OCI-LY7 (cell line): ENCODE measurements around the gene MIOS. TPM values are rescaled to one million over a fixed set of nuclear protein-coding genes. Genes with fewer than 3 reads are reported as not detected.

Source experiments
- BruUV-seq: library from RNA; stranded (reverse); fragments of 400-500 nt; replicated peaks from 2 replicates; lab custom pipeline; 2021; lab: Mats Ljungman, UMichigan
- CTCF ChIA-PET: fragments of 300-600 bp; sonication (Branson Sonifier 250); formaldehyde crosslinking; loops from one replicate; lab custom pipeline; 2022; ENCODE audit warnings: antibody characterized with exemption; ENCODE audit not compliant: unreplicated experiment; lab: Charles Lee
- POLR2A ChIA-PET: fragments of 300-600 bp; sonication (Branson Sonifier 250); formaldehyde crosslinking; loops from one replicate; lab custom pipeline; 2022; ENCODE audit warnings: antibody characterized with exemption; lab: Charles Lee
- DNase-seq: peaks from one replicate; pipeline ENCODE4 v3.0.0-alpha.2; 2015; ENCODE audit warnings: low spot score
- H2AFZ ChIP-seq: fragments of 200-600 bp; sonication (generic), shearing (Covaris generic); 2 replicates; pipeline ENCODE4 v1.6.1; 2014; ENCODE audit warnings: mild to moderate bottlenecking, antibody characterized with exemption, low read length, moderate library complexity
- H3K27ac ChIP-seq: fragments of 200-600 bp; sonication (generic); 2 replicates; pipeline ENCODE4 v1.5.1; 2014; ENCODE audit warnings: mixed run types, low read depth, mild to moderate bottlenecking, moderate library complexity, low read length, inconsistent platforms; ENCODE audit not compliant: poor library complexity, severe bottlenecking
- H3K36me3 ChIP-seq: fragments of 200-600 bp; sonication (generic); 2 replicates; pipeline ENCODE4 v1.6.1; 2014; ENCODE audit warnings: mild to moderate bottlenecking, antibody characterized with exemption, low read length, moderate library complexity, mixed read lengths; ENCODE audit not compliant: insufficient read depth
- H3K4me1 ChIP-seq: fragments of 200-600 bp; sonication (generic); 2 replicates; pipeline ENCODE4 v1.5.1; 2014; ENCODE audit warnings: mild to moderate bottlenecking, low read length; ENCODE audit not compliant: insufficient read depth, poor library complexity, severe bottlenecking
- H3K4me2 ChIP-seq: fragments of 200-600 bp; sonication (generic); 2 replicates; pipeline ENCODE4 v1.6.1; 2014; ENCODE audit warnings: mild to moderate bottlenecking, low read length
- H3K4me3 ChIP-seq: fragments of 200-600 bp; sonication (generic); 2 replicates; pipeline ENCODE4 v1.5.1; 2014; ENCODE audit warnings: mild to moderate bottlenecking, low read depth, low read length; ENCODE audit not compliant: poor library complexity, severe bottlenecking
- H3K79me2 ChIP-seq: fragments of 200-600 bp; sonication (generic); 2 replicates; pipeline ENCODE4 v1.6.1; 2016; ENCODE audit warnings: low read depth, mild to moderate bottlenecking, low read length, moderate library complexity, mixed read lengths; ENCODE audit not compliant: insufficient read depth
- H3K9me2 ChIP-seq: fragments of 200-600 bp; sonication (generic); 2 replicates; pipeline ENCODE4 v1.6.1; 2016; ENCODE audit warnings: mild to moderate bottlenecking, low read length, mixed read lengths; ENCODE audit not compliant: insufficient read depth
- H3K9me3 ChIP-seq: fragments of 200-600 bp; sonication (generic); 2 replicates; pipeline ENCODE4 v1.6.1; 2014; ENCODE audit warnings: mild to moderate bottlenecking, mixed run types, low read length, mixed read lengths
- H4K20me1 ChIP-seq: fragments of 200-600 bp; sonication (generic); 2 replicates; pipeline ENCODE4 v1.6.1; 2014; ENCODE audit warnings: mild to moderate bottlenecking, antibody characterized with exemption, low read length, moderate library complexity, mixed read lengths; ENCODE audit not compliant: insufficient read depth
- EZH2phosphoT487 ChIP-seq: fragments of 200-600 bp; sonication (generic); IDR thresholded peaks from 2 replicates; pipeline ENCODE4 v1.6.1; 2018; ENCODE audit warnings: low read depth, borderline replicate concordance, mild to moderate bottlenecking, mixed run types, antibody characterized with exemption, low read length, moderate library complexity, mixed read lengths
- intact Hi-C: fragments of 100-400 bp; cut with micrococcal nuclease; formaldehyde crosslinking; loops from one replicate; pipeline ENCODE4 v1.10.0; 2022; ENCODE audit not compliant: unreplicated experiment
- total RNA-seq, 2 experiments: library from RNA; depleted of rRNA in 1 of 2; stranded (reverse); fragments of >200 nt in 1 of 2; shearing (Covaris generic) in 1 of 2; gene quantifications; 2 replicates each; pipeline ENCODE4 v1.2.3, GENCODE V29; 2014 to 2022
- TF ChIP-seq, protein P1 (sequence below): fragments of 200-600 bp; sonication (generic); conservative IDR thresholded peaks from 2 replicates; pipeline ENCODE4 v1.5.1; 2014; ENCODE audit warnings: mild to moderate bottlenecking, antibody characterized with exemption, low read length, moderate library complexity, mixed read lengths

Gene MIOS
- total RNA-seq, 2 experiments from 2014 or later = 24.9 to 25.8 TPM

DNA sequence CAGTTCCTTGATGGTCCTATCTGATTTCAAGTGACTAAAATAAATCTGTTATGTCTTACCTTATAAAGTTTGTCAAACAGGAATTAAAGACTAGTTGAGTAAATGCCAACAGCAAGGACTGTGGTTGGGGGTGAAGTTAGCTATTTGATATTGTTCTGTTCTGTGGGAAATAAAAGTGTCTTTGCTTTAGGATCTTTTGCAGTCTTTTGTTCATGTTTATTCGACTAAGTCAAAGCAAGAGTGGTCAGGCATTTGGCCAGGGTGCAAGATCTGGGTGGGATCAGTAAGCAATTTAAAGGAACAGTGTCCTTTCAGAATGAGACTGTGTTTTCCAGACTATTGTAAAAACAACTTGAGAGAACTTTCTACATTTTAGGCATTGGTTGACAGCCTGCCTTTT, 31.0 kb upstream of the MIOS start, which contains the start of gene COL28A1:
Gene COL28A1, minus strand, starts transcription at position 183 of the 400 bp plus-strand sequence. CDS start 2,998 bp downstream, outside the sequence.
- H4K20me1 ChIP-seq = no peaks in the 10 kb centered on the region
- no peaks in the 10 kb centered on the region for H3K36me3 ChIP-seq
- no peaks in the 10 kb centered on the region for H3K9me3 ChIP-seq
- no TSS peak for BruUV-seq
- no peak for TF ChIP-seq EZH2phosphoT487
- TF ChIP-seq, protein P1, sequence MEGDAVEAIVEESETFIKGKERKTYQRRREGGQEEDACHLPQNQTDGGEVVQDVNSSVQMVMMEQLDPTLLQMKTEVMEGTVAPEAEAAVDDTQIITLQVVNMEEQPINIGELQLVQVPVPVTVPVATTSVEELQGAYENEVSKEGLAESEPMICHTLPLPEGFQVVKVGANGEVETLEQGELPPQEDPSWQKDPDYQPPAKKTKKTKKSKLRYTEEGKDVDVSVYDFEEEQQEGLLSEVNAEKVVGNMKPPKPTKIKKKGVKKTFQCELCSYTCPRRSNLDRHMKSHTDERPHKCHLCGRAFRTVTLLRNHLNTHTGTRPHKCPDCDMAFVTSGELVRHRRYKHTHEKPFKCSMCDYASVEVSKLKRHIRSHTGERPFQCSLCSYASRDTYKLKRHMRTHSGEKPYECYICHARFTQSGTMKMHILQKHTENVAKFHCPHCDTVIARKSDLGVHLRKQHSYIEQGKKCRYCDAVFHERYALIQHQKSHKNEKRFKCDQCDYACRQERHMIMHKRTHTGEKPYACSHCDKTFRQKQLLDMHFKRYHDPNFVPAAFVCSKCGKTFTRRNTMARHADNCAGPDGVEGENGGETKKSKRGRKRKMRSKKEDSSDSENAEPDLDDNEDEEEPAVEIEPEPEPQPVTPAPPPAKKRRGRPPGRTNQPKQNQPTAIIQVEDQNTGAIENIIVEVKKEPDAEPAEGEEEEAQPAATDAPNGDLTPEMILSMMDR = no peak
- no peaks in the 10 kb centered on the region for H3K4me1 ChIP-seq
- intact Hi-C loops = no loop called here
- CTCF ChIA-PET = no interaction called here
- H2AFZ ChIP-seq = no peak within 1 kb of the TSS
- no peak within 1 kb of the TSS for H3K4me3 ChIP-seq
- no peak within 1 kb of the TSS for H3K27ac ChIP-seq
- no peaks in the 10 kb centered on the region for H3K79me2 ChIP-seq
- no peak for DNase-seq
- no peaks in the 10 kb centered on the region for H3K9me2 ChIP-seq
- no peak within 1 kb of the TSS for H3K4me2 ChIP-seq
- POLR2A ChIA-PET = no interaction called here

DNA sequence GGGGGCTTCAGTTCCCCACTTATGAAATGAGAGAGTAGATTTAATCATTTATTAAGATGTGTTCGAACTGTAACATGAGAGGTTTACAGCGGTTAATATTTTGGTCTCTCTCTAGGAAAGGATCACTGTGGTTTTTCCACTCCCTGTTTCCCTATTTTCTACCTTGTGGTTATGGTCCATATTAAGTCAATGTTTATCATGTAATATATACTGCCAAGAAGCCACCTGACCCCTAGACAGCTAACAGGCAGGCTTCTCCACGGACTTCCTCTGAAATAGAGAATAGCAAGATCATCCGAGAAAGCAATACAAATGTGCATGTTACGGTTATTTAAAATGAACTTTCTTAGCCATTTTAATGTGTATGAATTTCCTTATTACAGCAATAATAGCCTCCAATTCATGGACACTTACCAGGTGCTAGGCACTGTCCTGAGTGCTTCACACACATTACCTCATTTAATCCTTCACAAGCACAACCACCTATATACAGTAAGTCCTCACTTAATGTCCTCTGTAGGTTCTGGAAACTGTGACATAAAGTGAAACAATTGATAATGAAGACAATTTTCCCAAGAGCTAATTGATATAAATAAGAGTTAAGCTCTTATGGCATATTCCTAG, 30.2 kb upstream of the MIOS start:
- TF ChIP-seq EZH2phosphoT487 = no peak
- TF ChIP-seq, protein P1 = no peak
- CTCF ChIA-PET = no interaction called here

DNA sequence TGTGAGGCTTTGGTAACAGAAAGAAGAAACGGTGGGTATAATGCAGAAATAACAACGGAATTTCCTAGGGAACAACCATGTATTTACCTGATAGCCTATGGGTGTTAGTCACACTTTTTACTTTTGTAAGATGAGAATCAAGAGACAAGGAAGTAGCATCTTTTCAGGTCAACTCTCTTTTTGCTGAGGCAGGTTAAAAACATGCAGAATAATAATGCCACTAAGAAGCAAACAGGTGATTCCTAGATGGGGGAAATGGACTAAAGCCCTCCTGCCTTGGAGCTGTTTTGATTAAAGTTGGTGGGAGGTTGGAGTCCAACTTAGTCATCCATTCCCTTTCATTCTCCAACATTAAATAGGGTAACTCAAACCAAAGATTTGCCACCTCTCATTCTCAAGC, 29.0 kb upstream of the MIOS start:
- Histone ChIP-seq H3K9me3 (no peaks in the 10 kb centered on the region), H3K4me2 (no peak overlapping the region), H3K4me1 (no peaks in the 10 kb centered on the region), H3K4me3 (no peak overlapping the region), H3K27ac (no peak overlapping the region), H4K20me1 (no peaks in the 10 kb centered on the region), H2AFZ (no peak overlapping the region), H3K36me3 (no peaks in the 10 kb centered on the region), H3K9me2 (no peaks in the 10 kb centered on the region), H3K79me2 (no peaks in the 10 kb centered on the region)
- POLR2A ChIA-PET = no interaction called here
- BruUV-seq = no TSS peak
- no peak for DNase-seq
- CTCF ChIA-PET = no interaction called here
- intact Hi-C loops = no loop called here
- TF ChIP-seq, protein P1 = no peak
- TF ChIP-seq EZH2phosphoT487 = no peak

More for the DNA sequence above, 30.2 kb upstream of the MIOS start:
- Histone ChIP-seq H3K79me2 (no peaks in the 10 kb centered on the region), H3K4me2 (no peak overlapping the region), H3K36me3 (no peaks in the 10 kb centered on the region), H3K9me2 (no peaks in the 10 kb centered on the region), H3K4me3 (no peak overlapping the region), H3K27ac (no peak overlapping the region), H3K9me3 (no peaks in the 10 kb centered on the region), H3K4me1 (no peaks in the 10 kb centered on the region), H4K20me1 (no peaks in the 10 kb centered on the region), H2AFZ (no peak overlapping the region)
- POLR2A ChIA-PET = interaction anchor here (0.7 kb wide), 1 partner anchor 49 kb away, joined by 3 read pairs; no protein-coding TSS in a partner anchor
- DNase-seq = no peak
- no TSS peak for BruUV-seq
- intact Hi-C loops = no loop called here
